Renal pelvis (tissue), 3 donors: ENCODE results near the gene CFAP65. TPM values are rescaled to one million over a fixed set of nuclear protein-coding genes. Genes with fewer than 3 reads are reported as not detected.

Experiments used
- polyA plus RNA-seq, 3 donors: library from polyadenylated mRNA; unstranded; fragments of 120-200 nt; gene quantifications; one replicate each; pipeline ENCODE4 v1.2.1, GENCODE V29; 2013; ENCODE audit not compliant: insufficient read length in 3 of 3

CFAP65 gene
- polyA plus RNA-seq, 3 donors, result 0.07 to 1.1 (median 0.56) TPM

Other genes starting within 250 kb of the CFAP65 start
- under 1 TPM; 0.06 to 0.21 (median 0.12) TPM for gene PRKAG3, start 209.7 kb downstream of the CFAP65 start, polyA plus RNA-seq
- gene WNT6, start 181.7 kb downstream of the CFAP65 start, polyA plus RNA-seq, result under 1 TPM; 0.36 to 0.61 (median 0.43) TPM
- 1 to 10 TPM; 1.0 to 1.6 (median 1.1) TPM for gene WNT10A, start 160.7 kb downstream of the CFAP65 start, polyA plus RNA-seq
- under 1 TPM in 1 of 3 donors, not detected in 2; 0.13 TPM for gene CDK5R2, start 81.8 kb downstream of the CFAP65 start, polyA plus RNA-seq
- under 1 TPM in 1 of 3 donors, not detected in 2; 0.17 TPM for gene FEV, start 56.3 kb downstream of the CFAP65 start, polyA plus RNA-seq
- not detected for gene CRYBA2, start 48.1 kb downstream of the CFAP65 start, polyA plus RNA-seq
- gene IHH, start 19.4 kb upstream of the CFAP65 start, polyA plus RNA-seq, result 1 to 10 TPM; 2.0 to 3.2 (median 2.0) TPM
- 10 to 100 TPM; 17.6 to 21.4 (median 19.6) TPM for gene NHEJ1, start 119.3 kb upstream of the CFAP65 start, polyA plus RNA-seq
- 10 to 100 TPM; 23.5 to 29.0 (median 25.1) TPM for gene SLC23A3, start 128.5 kb upstream of the CFAP65 start, polyA plus RNA-seq
- 10 to 100 TPM; 71.7 to 79.7 (median 78.6) TPM for gene CNPPD1, start 135.4 kb upstream of the CFAP65 start, polyA plus RNA-seq
- 100 to 1,000 TPM; 113 to 119 (median 113) TPM for gene RETREG2, start 136.8 kb upstream of the CFAP65 start, polyA plus RNA-seq
- gene ZFAND2B, start 165.3 kb upstream of the CFAP65 start, polyA plus RNA-seq, result 10 to 100 TPM; 40.9 to 51.8 (median 49.4) TPM
- 10 to 100 TPM; 37.9 to 47.3 (median 44.8) TPM for gene ABCB6, start 177.4 kb upstream of the CFAP65 start, polyA plus RNA-seq
- gene ATG9A, start 188.1 kb upstream of the CFAP65 start, polyA plus RNA-seq, result 10 to 100 TPM; 45.2 to 48.4 (median 46.3) TPM
- 10 to 100 TPM; 51.3 to 84.1 (median 72.8) TPM for gene ANKZF1, start 188.3 kb upstream of the CFAP65 start, polyA plus RNA-seq
- gene GLB1L, start 203.9 kb upstream of the CFAP65 start, polyA plus RNA-seq, result 10 to 100 TPM; 17.4 to 28.5 (median 27.1) TPM
- 10 to 100 TPM; 38.9 to 40.4 (median 39.9) TPM for gene STK16, start 204.0 kb upstream of the CFAP65 start, polyA plus RNA-seq
- gene TUBA4B, start 211.7 kb upstream of the CFAP65 start, polyA plus RNA-seq, result 1 to 10 TPM in 1 of 3 donors, under 1 TPM in 2; 0.89 to 1.1 (median 0.91) TPM
- 10 to 100 TPM; 32.9 to 40.0 (median 33.1) TPM for gene TUBA4A, start 212.4 kb upstream of the CFAP65 start, polyA plus RNA-seq
- 10 to 100 TPM; 75.7 to 85.1 (median 79.1) TPM for gene DNAJB2, start 237.8 kb upstream of the CFAP65 start, polyA plus RNA-seq